Heart left ventricle (tissue), 16 donors: ENCODE measurements around the gene SH3D19. TPM values are rescaled to one million over a fixed set of nuclear protein-coding genes. Genes with fewer than 3 reads are reported as not detected.

ENCODE experiments used
- ATAC-seq, 4 donors: fragments of 200-7000 bp; cut with Tn5 transposase; one replicate each; pipeline ENCODE4 v1.9.1; 2020 to 2022; ENCODE audit warnings: moderate library complexity in 4 of 4, mild to moderate bottlenecking in 3 of 4, moderate number of reproducible peaks in 1 of 4
- DNase-seq, 5 donors: peaks; one replicate each; pipeline ENCODE4 v3.0.0-alpha.2; 2020
- H3K27ac ChIP-seq, 12 donors: fragments of 200-600 bp; sonication (generic) in 4 of 12; one replicate each; pipeline versions ENCODE4 v1.5.0 to v1.8.0; 2016 to 2022; ENCODE audit warnings: mild to moderate bottlenecking in 2 of 12
- H3K27me3 ChIP-seq, 9 donors: fragments of 200-600 bp; sonication (generic) in 2 of 9; one replicate each; pipeline versions ENCODE4 v1.5.1 to v1.8.0; 2016 to 2022; ENCODE audit warnings: mild to moderate bottlenecking in 3 of 9
- H3K36me3 ChIP-seq, 9 donors: fragments of 200-600 bp; sonication (generic) in 2 of 9; one replicate each; pipeline versions ENCODE4 v1.5.0 to v1.8.0; 2018 to 2022; ENCODE audit warnings: mild to moderate bottlenecking in 2 of 9
- H3K4me1 ChIP-seq, 12 donors: fragments of 200-600 bp; sonication (generic) in 4 of 12; one replicate each; pipeline versions ENCODE4 v1.5.0 to v1.8.0; 2016 to 2022; ENCODE audit warnings: mild to moderate bottlenecking in 3 of 12
- H3K4me3 ChIP-seq, 12 donors: fragments of 200-600 bp; sonication (generic) in 4 of 12; one replicate each; pipeline versions ENCODE4 v1.5.0 to v1.8.0; 2017 to 2022; ENCODE audit warnings: mild to moderate bottlenecking in 9 of 12, moderate library complexity in 4 of 12
- H3K9me3 ChIP-seq, 12 donors: fragments of 200-600 bp; sonication (generic) in 4 of 12; one replicate each; pipeline versions ENCODE4 v1.5.0 to v1.8.0; 2016 to 2022; ENCODE audit warnings: mild to moderate bottlenecking in 1 of 12
- POLR2A ChIP-seq, 2 donors: fragments of 450-650 bp; IDR thresholded peaks; one replicate each; pipeline ENCODE4 v1.6.1; 2017; ENCODE audit warnings: antibody characterized with exemption in 2 of 2, mild to moderate bottlenecking in 2 of 2, moderate library complexity in 2 of 2
- WGBS, 4 donors: extraction: QIAGEN DNeasy Blood & Tissue Kit in 2 of 4; methylation state at CpG; one replicate each; pipeline versions ENCODE4 v1.1.5 to v1.1.7; 2013 to 2018; 5-methylcytosine and 5-hydroxymethylcytosine counted together
- intact Hi-C, 10 donors: fragments of 100-400 bp; cut with DNase I; formaldehyde crosslinking; loops; one replicate each; pipeline versions ENCODE4 v1.11.1 to v1.14.2; 2022
- polyA plus RNA-seq, 2 donors: library from polyadenylated mRNA; stranded (reverse); fragments of 200-250 nt; gene quantifications; one replicate each; pipeline ENCODE4 v1.2.3, GENCODE V29; 2013
- total RNA-seq, 9 donors: library from RNA; depleted of rRNA in 2 of 9; stranded (reverse); fragments of >200 nt in 2 of 9; fragmentation: NEBNext Ultra II Directional in 3 of 9; extraction: Animal tissue kit (Norgen Biotek cat#: 25700) in 3 of 9; gene quantifications; one replicate each; pipeline versions ENCODE4 v1.1.0 to v1.2.4, GENCODE V29; 2016 to 2023
- TF ChIP-seq, protein P1 (sequence below), 12 donors: fragments of 200-600 bp; sonication (generic) in 4 of 12; IDR thresholded peaks; one replicate each; pipeline versions ENCODE4 v1.5.0 to v1.8.0; 2018 to 2022; ENCODE audit warnings: antibody characterized with exemption in 12 of 12, mild to moderate bottlenecking in 5 of 12
- donor health status: ischemic (EF 13 %, LVEDD 7.1; RV severe dilation, severe dysfunction).
- donor health status: healthy with polysubstance abuse.
- donor health status: DM: no; HTN: yes; CAD: no.
- donor health status: DM: no; HTN: no; CAD: no.
- donor health status: ischemic (EF 25% LVEDD 6.9; RV normal size, moderate dysfunction).
- donor health status: ischemic (EF 25% LVEDD 5.7; RV mildly dilated, moderate dysfunction).
- donor health status: healthy.
- donor health status: DM: yes; HTN: yes; CAD: no.
- donor health status: ischemic (EF 35%, LVEDD 5.7; RV mildly dilated, moderate dysfunction).
- donor health status: nonischemic (EF 11% LVEDD 7.7; RV severe dilation, severe dysfunction).
- donor health status: DM: yes; HTN: yes; CAD: no.
- donor health status: PGD.
- donor health status: ischemic (EF 29% LVEDD 5.4; RV normal size, mild dysfunction).
- donor health status: nonischemic (EF 23%, LVEDD 6.1; RV moderate dilation, normal function).

SH3D19 gene
- total and polyA plus RNA-seq, 11 donors, result 60.4 to 173 (median 126) TPM

DNA sequence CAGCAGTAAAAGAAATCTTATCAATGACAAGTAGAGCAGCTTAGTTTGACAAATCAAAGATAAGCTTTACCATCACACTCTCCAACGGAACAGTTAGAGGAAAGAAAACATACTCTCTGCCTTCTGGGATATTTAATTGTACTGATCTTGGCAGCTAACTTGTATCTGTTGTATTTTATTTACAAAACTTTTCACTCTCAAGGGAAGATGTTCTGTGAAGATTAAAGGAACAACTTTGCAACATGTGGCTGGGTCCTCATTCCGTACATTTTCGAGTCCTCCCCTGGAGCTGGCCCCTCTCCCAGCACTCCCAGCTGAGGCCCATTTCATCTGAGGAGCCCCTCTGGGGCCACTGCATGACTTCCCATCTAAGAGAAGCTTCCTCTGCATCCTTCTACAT is 151.5 kb downstream of the SH3D19 start:
- DNase-seq, result peak in 4 of 5 donors; percentile 40 to 76 (median 57)
- 28 to 52% (median 40%) methylated on average over 3 of the region's 3 CpGs for WGBS, 4 donors
- H3K27ac ChIP-seq, result peak overlapping the region in 5 of 12 donors; percentile 17 to 56 (median 19)
- peak; percentile 45 to 58 (median 47) for ATAC-seq
- intact Hi-C loops, result no loop called here
- peaks cover 0 to 53% (median 18%) of the 10 kb centered on the region in 12 donors for H3K4me1 ChIP-seq
- H3K9me3 ChIP-seq, result no peaks in the 10 kb centered on the region
- TF ChIP-seq, protein P1, sequence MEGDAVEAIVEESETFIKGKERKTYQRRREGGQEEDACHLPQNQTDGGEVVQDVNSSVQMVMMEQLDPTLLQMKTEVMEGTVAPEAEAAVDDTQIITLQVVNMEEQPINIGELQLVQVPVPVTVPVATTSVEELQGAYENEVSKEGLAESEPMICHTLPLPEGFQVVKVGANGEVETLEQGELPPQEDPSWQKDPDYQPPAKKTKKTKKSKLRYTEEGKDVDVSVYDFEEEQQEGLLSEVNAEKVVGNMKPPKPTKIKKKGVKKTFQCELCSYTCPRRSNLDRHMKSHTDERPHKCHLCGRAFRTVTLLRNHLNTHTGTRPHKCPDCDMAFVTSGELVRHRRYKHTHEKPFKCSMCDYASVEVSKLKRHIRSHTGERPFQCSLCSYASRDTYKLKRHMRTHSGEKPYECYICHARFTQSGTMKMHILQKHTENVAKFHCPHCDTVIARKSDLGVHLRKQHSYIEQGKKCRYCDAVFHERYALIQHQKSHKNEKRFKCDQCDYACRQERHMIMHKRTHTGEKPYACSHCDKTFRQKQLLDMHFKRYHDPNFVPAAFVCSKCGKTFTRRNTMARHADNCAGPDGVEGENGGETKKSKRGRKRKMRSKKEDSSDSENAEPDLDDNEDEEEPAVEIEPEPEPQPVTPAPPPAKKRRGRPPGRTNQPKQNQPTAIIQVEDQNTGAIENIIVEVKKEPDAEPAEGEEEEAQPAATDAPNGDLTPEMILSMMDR (IDR thresholded peaks at IDR 0.05), result no peak
- no peak for TF ChIP-seq POLR2A (IDR thresholded peaks at IDR 0.05)
- H3K36me3 ChIP-seq, result peaks cover 0 to 66% (median 26%) of the 10 kb centered on the region in 9 donors
- H3K4me3 ChIP-seq, result no peak overlapping the region
- H3K27me3 ChIP-seq, result no peaks in the 10 kb centered on the region

DNA sequence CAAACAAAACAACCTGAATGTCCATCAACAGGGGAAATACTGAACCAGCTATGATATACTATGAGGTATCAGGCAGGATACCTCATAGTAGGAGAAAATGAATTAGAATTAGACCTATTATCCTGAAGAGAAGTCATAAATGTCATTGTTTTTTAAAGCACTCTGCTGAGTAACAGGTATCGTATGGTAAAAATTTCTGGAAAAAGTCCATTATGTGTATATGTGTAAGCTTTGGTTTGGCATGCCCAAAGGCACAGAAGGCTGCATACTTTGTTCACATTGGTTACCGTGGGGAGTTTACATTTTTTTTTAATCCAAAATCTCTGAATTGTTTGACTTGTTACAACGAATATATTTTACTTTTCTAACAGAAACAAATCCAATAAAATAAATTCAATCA is 155.5 kb downstream of the SH3D19 start:
- no peak overlapping the region for H3K4me3 ChIP-seq
- H3K27me3 ChIP-seq, result no peaks in the 10 kb centered on the region
- DNase-seq (no peak), ATAC-seq (no peak)
- H3K36me3 ChIP-seq, result peaks cover 0 to 41% (median 11%) of the 10 kb centered on the region in 9 donors
- H3K4me1 ChIP-seq, result peaks cover 0 to 76% (median 27%) of the 10 kb centered on the region in 12 donors
- peak overlapping the region in 8 of 12 donors; percentile 4 to 72 (median 28) for H3K27ac ChIP-seq
- 80 to 86% (median 83%) methylated on average over 3 of the region's 3 CpGs for WGBS, 4 donors
- intact Hi-C loops, result no loop called here
- TF ChIP-seq, protein P1 (IDR thresholded peaks at IDR 0.05), result no peak
- TF ChIP-seq POLR2A (IDR thresholded peaks at IDR 0.05), result no peak
- no peaks in the 10 kb centered on the region for H3K9me3 ChIP-seq

GRCh38 chr4:151169223-151169622 is 156.2 kb downstream of the SH3D19 start:
- ATAC-seq, result peak; percentile 87 to 97 (median 96)
- peak; percentile 71 to 84 (median 80) for DNase-seq
- H3K4me1 ChIP-seq, result peaks cover 0 to 72% (median 22%) of the 10 kb centered on the region in 12 donors
- peak overlapping the region in 9 of 12 donors; percentile 4 to 72 (median 51) for H3K27ac ChIP-seq
- H3K9me3 ChIP-seq, result no peaks in the 10 kb centered on the region
- intact Hi-C loops, result no loop called here
- TF ChIP-seq, protein P1 (IDR thresholded peaks at IDR 0.05), result no peak
- TF ChIP-seq POLR2A (IDR thresholded peaks at IDR 0.05), result no peak
- peaks cover 0 to 41% (median 10%) of the 10 kb centered on the region in 9 donors for H3K36me3 ChIP-seq
- H3K27me3 ChIP-seq, result no peaks in the 10 kb centered on the region
- H3K4me3 ChIP-seq, result no peak overlapping the region
- 35 to 44% (median 37%) methylated on average over 7 of the region's 7 CpGs for WGBS, 4 donors

- H3K4me3 ChIP-seq, result no peak overlapping the region
- no peak overlapping the region for H3K27ac ChIP-seq
- no peaks in the 10 kb centered on the region for H3K27me3 ChIP-seq
- WGBS, 4 donors, result 95 to 97% (median 95%) methylated on average over 24 of the region's 24 CpGs
- no peaks in the 10 kb centered on the region for H3K9me3 ChIP-seq
- ATAC-seq (no peak), DNase-seq (no peak)
- TF ChIP-seq, protein P1 (IDR thresholded peaks at IDR 0.05), result no peak
- TF ChIP-seq POLR2A (IDR thresholded peaks at IDR 0.05), result no peak
- H3K4me1 ChIP-seq, result peaks cover 0 to 59% (median 18%) of the 10 kb centered on the region in 12 donors
- peaks cover 0 to 42% (median 14%) of the 10 kb centered on the region in 9 donors for H3K36me3 ChIP-seq
- intact Hi-C loops, result no loop called here
These were observed 157.8 kb downstream of the SH3D19 start for GRCh38 chr4:151167561-151167960.
